Ovary (tissue), 3 donors: ENCODE data around the gene WDR20.

Experiments
- CTCF ChIP-seq, 3 donors: fragments of 450-650 bp in 2 of 3; fragments of 200-600 bp in 1 of 3; IDR thresholded peaks; one replicate each; pipeline versions ENCODE4 v1.5.1 to v1.8.0; 2016 to 2022; ENCODE audit warnings: antibody characterized with exemption in 3 of 3, mild to moderate bottlenecking in 1 of 3
- POLR2A ChIP-seq: fragments of 450-650 bp; IDR thresholded peaks from one replicate; pipeline ENCODE4 v1.6.1; 2017; ENCODE audit warnings: antibody characterized with exemption, mild to moderate bottlenecking, moderate library complexity
- donor health status: DM: no; HTN: no; CAD: no.

- TF ChIP-seq CTCF (IDR thresholded peaks at IDR 0.05) (no peak), POLR2A (no peak)
Measured at GRCh38 chr14:102213984-102214658, 74.4 kb downstream of the WDR20 start.
